ENCODE results near the gene SFMBT2. TPM values are rescaled to one million over a fixed set of nuclear protein-coding genes. Genes with fewer than 3 reads are reported as not detected.

The SFMBT2 gene
- total and polyA plus RNA-seq, 10 of the 15 experiments (the other 5 are each of a cell fraction or from before 2014, with no cell fraction given) = 2.8 to 29.6 (median 15.1) TPM

- BruUV-seq (replicated peaks) = no TSS peak
- ChIA-PET RAD21 (ENCODE audit: unreplicated experiment) (interaction anchor here (0.6 to 2.2 kb wide), 8 partner anchors 8 to 81 kb away, joined by 3 to 13 read pairs (median 4); no protein-coding TSS in a partner anchor), SMC1A (ENCODE audit: uncharacterized antibody, unreplicated experiment) (interaction anchor here (0.6 to 2.4 kb wide), 14 partner anchors 8 to 78 kb away, joined by 3 to 16 read pairs (median 4); partner anchors contain the start of gene SFMBT2), CTCF (interaction anchor here (1.0 to 2.0 kb wide), 6 partner anchors 8 to 81 kb away, joined by 3 to 11 read pairs (median 4); no protein-coding TSS in a partner anchor), POLR2A (interaction anchor here (0.5 to 1.8 kb wide), 6 partner anchors 8 to 181 kb away, joined by 3 to 6 read pairs (median 3); no protein-coding TSS in a partner anchor)
- peak; percentile 76 for ATAC-seq
- no peak for TF ChIP-seq SMC3 (IDR thresholded peaks at IDR 0.05; ENCODE audit: borderline replicate concordance, low read length)
- TF ChIP-seq, protein P1, sequence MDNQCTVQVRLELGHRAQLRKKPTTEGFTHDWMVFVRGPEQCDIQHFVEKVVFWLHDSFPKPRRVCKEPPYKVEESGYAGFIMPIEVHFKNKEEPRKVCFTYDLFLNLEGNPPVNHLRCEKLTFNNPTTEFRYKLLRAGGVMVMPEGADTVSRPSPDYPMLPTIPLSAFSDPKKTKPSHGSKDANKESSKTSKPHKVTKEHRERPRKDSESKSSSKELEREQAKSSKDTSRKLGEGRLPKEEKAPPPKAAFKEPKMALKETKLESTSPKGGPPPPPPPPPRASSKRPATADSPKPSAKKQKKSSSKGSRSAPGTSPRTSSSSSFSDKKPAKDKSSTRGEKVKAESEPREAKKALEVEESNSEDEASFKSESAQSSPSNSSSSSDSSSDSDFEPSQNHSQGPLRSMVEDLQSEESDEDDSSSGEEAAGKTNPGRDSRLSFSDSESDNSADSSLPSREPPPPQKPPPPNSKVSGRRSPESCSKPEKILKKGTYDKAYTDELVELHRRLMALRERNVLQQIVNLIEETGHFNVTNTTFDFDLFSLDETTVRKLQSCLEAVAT (IDR thresholded peaks at IDR 0.05) = peak; percentile 78
- 0 out of 2 replicates have a peak, but pooled peaks have one; percentile 15 for TF ChIP-seq RUNX3 (IDR thresholded peaks at IDR 0.05; ENCODE audit: low read length)
- no peak for TF ChIP-seq BHLHE40 (IDR thresholded peaks at IDR 0.05; ENCODE audit: borderline replicate concordance in 1 of 2, low read depth in 2 of 2, low read length in 1 of 2)
- peak; percentile 25; the same call in 1 of the 2 replicates for TF ChIP-seq EED (IDR thresholded peaks at IDR 0.05; ENCODE audit: low read depth)
- TF ChIP-seq SPI1 (IDR thresholded peaks at IDR 0.05; ENCODE audit: borderline replicate concordance, insufficient read depth, low read depth, low read length) = peak; percentile 20; the same call in 1 of the 2 replicates
- H4K20me1 ChIP-seq (ENCODE audit: control insufficient read depth, insufficient read depth) = no peaks in the 10 kb centered on the region
- no peaks in the 10 kb centered on the region for H3K79me2 ChIP-seq (ENCODE audit: control insufficient read depth, insufficient read depth, low read length)
- intact Hi-C loops (cut with micrococcal nuclease; ENCODE audit: unreplicated experiment) = loop anchor here (2.0 kb wide), 1 partner anchor 28 kb away; no protein-coding TSS in a partner anchor
- in situ Hi-C loops (cut with MboI) = no loop called here
- peak overlapping the region; percentile 64 for H2AFZ ChIP-seq (ENCODE audit: control insufficient read depth, low read depth, low read length)
- peaks cover 12% of the 10 kb centered on the region for H3K9me3 ChIP-seq (replicated peaks; ENCODE audit: control insufficient read depth, insufficient read depth, low read length)
- WGBS (ENCODE audit: insufficient coverage, insufficient replicate concordance, low lambda C conversion rate, missing lambda C conversion rate) = 76% methylated on average over 19 of the region's 19 CpGs
- H3K27me3 ChIP-seq (replicated peaks in 1 of 2; ENCODE audit: control insufficient read depth in 2 of 2, insufficient read depth in 2 of 2, low read length in 1 of 2) = no peaks in the 10 kb centered on the region
- peak overlapping the region; percentile 15; the same call in 1 of the 2 replicates for H3K9ac ChIP-seq (ENCODE audit: control insufficient read depth, insufficient read depth, low read length)
- DNase-seq (ENCODE audit: low read depth, low spot score) = no peak
- H3K4me3 ChIP-seq = 0 out of 2 replicates have a peak overlapping the region, but pooled peaks have one; percentile 3
- H3K4me2 ChIP-seq (ENCODE audit: control insufficient read depth, insufficient read depth) = peak overlapping the region; percentile 82
- H3K36me3 ChIP-seq (ENCODE audit: control insufficient read depth in 2 of 2, insufficient read depth in 2 of 2, low read length in 1 of 2) = no peaks in the 10 kb centered on the region
- no peak for FAIRE-seq
- H3K27ac ChIP-seq (ENCODE audit: control insufficient read depth, insufficient read depth) = peak overlapping the region; percentile 85
- H3K4me1 ChIP-seq (ENCODE audit: control insufficient read depth, insufficient read depth, low read length) = peaks cover 21% of the 10 kb centered on the region
Measured at GRCh38 chr10:7444551-7445121, 33.8 kb upstream of the SFMBT2 start.
